Transverse colon (tissue), 4 donors: ENCODE results near the gene CRX.

Experiments
- EP300 ChIP-seq: sonication (generic); formaldehyde crosslinking; IDR thresholded peaks from one replicate; pipeline ENCODE4 v1.6.1; 2017; ENCODE audit warnings: antibody characterized with exemption, low read depth
- POLR2A ChIP-seq: fragments of 450-650 bp; IDR thresholded peaks from one replicate; pipeline ENCODE4 v1.6.1; 2016; ENCODE audit warnings: antibody characterized with exemption, mild to moderate bottlenecking, moderate library complexity
- POLR2AphosphoS5 ChIP-seq, 3 donors: sonication (generic); formaldehyde crosslinking; IDR thresholded peaks; one replicate each; pipeline ENCODE4 v1.6.1; 2016; ENCODE audit warnings: antibody characterized with exemption in 3 of 3
- TF ChIP-seq, protein P1 (sequence below), 5 experiments: fragments of 200-600 bp in 3 of 5; fragments of 450-650 bp in 2 of 5; sonication (generic) in 3 of 5; IDR thresholded peaks; 1 replicate in 2 of 5; 2 replicates in 3 of 5; pipeline ENCODE4 v1.5.1; 2016 to 2017; ENCODE audit warnings: antibody characterized with exemption in 5 of 5, inconsistent platforms in 3 of 5, mild to moderate bottlenecking in 2 of 5, moderate library complexity in 1 of 5

- no peak for TF ChIP-seq POLR2A
- TF ChIP-seq EP300: no peak
- TF ChIP-seq, protein P1, sequence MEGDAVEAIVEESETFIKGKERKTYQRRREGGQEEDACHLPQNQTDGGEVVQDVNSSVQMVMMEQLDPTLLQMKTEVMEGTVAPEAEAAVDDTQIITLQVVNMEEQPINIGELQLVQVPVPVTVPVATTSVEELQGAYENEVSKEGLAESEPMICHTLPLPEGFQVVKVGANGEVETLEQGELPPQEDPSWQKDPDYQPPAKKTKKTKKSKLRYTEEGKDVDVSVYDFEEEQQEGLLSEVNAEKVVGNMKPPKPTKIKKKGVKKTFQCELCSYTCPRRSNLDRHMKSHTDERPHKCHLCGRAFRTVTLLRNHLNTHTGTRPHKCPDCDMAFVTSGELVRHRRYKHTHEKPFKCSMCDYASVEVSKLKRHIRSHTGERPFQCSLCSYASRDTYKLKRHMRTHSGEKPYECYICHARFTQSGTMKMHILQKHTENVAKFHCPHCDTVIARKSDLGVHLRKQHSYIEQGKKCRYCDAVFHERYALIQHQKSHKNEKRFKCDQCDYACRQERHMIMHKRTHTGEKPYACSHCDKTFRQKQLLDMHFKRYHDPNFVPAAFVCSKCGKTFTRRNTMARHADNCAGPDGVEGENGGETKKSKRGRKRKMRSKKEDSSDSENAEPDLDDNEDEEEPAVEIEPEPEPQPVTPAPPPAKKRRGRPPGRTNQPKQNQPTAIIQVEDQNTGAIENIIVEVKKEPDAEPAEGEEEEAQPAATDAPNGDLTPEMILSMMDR (IDR thresholded peaks at IDR 0.05): no peak
- TF ChIP-seq POLR2AphosphoS5 (IDR thresholded peaks at IDR 0.05): no peak
Measured at GRCh38 chr19:47805313-47805712, 16.4 kb upstream of the CRX start.
